HepG2 (cell line): ENCODE measurements around the gene CSNK2B. TPM values are rescaled to one million over a fixed set of nuclear protein-coding genes. Genes with fewer than 3 reads are reported as not detected.
A peak's percentile ranks its signal among the peaks of the same experiment; 100 is the strongest.

Experiments
- AKAP8 ChIP-seq: sonication (generic); formaldehyde crosslinking; IDR thresholded peaks from 2 replicates; pipeline ENCODE4 v1.5.1; 2020; ENCODE audit warnings: mild to moderate bottlenecking, missing genetic modification reagents
- CTCF ChIP-seq: sonication (generic); formaldehyde crosslinking; IDR thresholded peaks from 2 replicates; pipeline ENCODE4 v1.5.0; 2020; ENCODE audit warnings: mild to moderate bottlenecking, missing genetic modification reagents, moderate library complexity
- FOXO4 ChIP-seq: sonication (generic); formaldehyde crosslinking; conservative IDR thresholded peaks from 2 replicates; pipeline ENCODE4 v1.8.1; 2023; ENCODE audit warnings: missing genetic modification reagents
- HNRNPUL1 ChIP-seq: fragments of 200-400 bp; formaldehyde crosslinking; IDR thresholded peaks from 2 replicates; pipeline ENCODE4 v1.6.1; 2017; ENCODE audit warnings: low read depth, mild to moderate bottlenecking, low read length, moderate library complexity
- MLLT10 ChIP-seq: sonication (generic); formaldehyde crosslinking; IDR thresholded peaks from 2 replicates; pipeline ENCODE4 v1.4.0; 2020; ENCODE audit warnings: missing genetic modification reagents
- POLR2G ChIP-seq: fragments of 200-400 bp; formaldehyde crosslinking; IDR thresholded peaks from 2 replicates; pipeline ENCODE4 v1.6.1; 2018; ENCODE audit warnings: mild to moderate bottlenecking, low read depth, low read length, moderate library complexity
- PRDM10 ChIP-seq: sonication (generic); formaldehyde crosslinking; IDR thresholded peaks from 2 replicates; pipeline ENCODE4 v1.4.0; 2020; ENCODE audit warnings: low read depth, missing genetic modification reagents
- RBFOX2 ChIP-seq: fragments of 200-400 bp; formaldehyde crosslinking; IDR thresholded peaks from 2 replicates; pipeline ENCODE4 v1.6.1; 2017; ENCODE audit warnings: low read depth, mild to moderate bottlenecking, low read length
- REST ChIP-seq, 2 experiments: IDR thresholded peaks; 2 replicates each; pipeline ENCODE4 v1.6.1; 2011 to 2012; ENCODE audit warnings: low read length in 2 of 2, borderline replicate concordance in 1 of 2, low read depth in 1 of 2, mild to moderate bottlenecking in 1 of 2, moderate library complexity in 1 of 2
- TBX2 ChIP-seq: sonication (generic); formaldehyde crosslinking; IDR thresholded peaks from 2 replicates; pipeline ENCODE4 v1.5.0; 2020; ENCODE audit warnings: missing genetic modification reagents, mild to moderate bottlenecking, borderline replicate concordance
- XRCC5 ChIP-seq: fragments of 200-400 bp; formaldehyde crosslinking; optimal IDR thresholded peaks from 2 replicates; pipeline ENCODE3; 2017; ENCODE audit warnings: mild to moderate bottlenecking, low read length
- ZNF234 ChIP-seq: sonication (generic); formaldehyde crosslinking; conservative IDR thresholded peaks from 2 replicates; pipeline ENCODE4 v1.5.1; 2020; ENCODE audit warnings: mild to moderate bottlenecking, missing genetic modification reagents
- ZNF547 ChIP-seq: sonication (generic); formaldehyde crosslinking; IDR thresholded peaks from 2 replicates; pipeline ENCODE4 v1.5.1; 2020; ENCODE audit warnings: mild to moderate bottlenecking, missing genetic modification reagents
- polyA plus RNA-seq, 8 experiments: library from polyadenylated mRNA; depleted of rRNA in 3 of 8; stranded (reverse) in 7 of 8; unstranded in 1 of 8; fragments of >200 nt; fragmentation: Illumina TruSeq in 4 of 8; extraction: Trizol in 4 of 8; gene quantifications; 2 replicates each; pipeline versions ENCODE4 v1.2.1 to v1.2.3, GENCODE V29; 2011 to 2016; ENCODE audit warnings: low read depth in 4 of 8, missing spikeins in 1 of 8, mixed read lengths in 1 of 8; ENCODE audit not compliant: insufficient read depth in 1 of 8
- total RNA-seq, 5 experiments: library from RNA; depleted of rRNA; stranded (reverse); fragments of >200 nt; fragmentation: Illumina TruSeq; extraction: Trizol; gene quantifications; 2 replicates each; pipeline ENCODE4 v1.2.3, GENCODE V29; 2016; ENCODE audit warnings: low read depth in 1 of 5

The CSNK2B gene
- total and polyA plus RNA-seq, 2 of the 13 experiments (the other 11 are each of a cell fraction or from before 2014, with no cell fraction given) = 111 to 296 TPM

- no peak for TF ChIP-seq HNRNPUL1
- TF ChIP-seq FOXO4 (CRISPR knock-in tag) = no peak
- no peak for TF ChIP-seq ZNF547
- no peak for TF ChIP-seq TBX2 (CRISPR knock-in tag)
- TF ChIP-seq POLR2G = peak; percentile 53; the same call in 1 of the 2 replicates
- peak; percentile 54 for TF ChIP-seq RBFOX2
- no peak for TF ChIP-seq REST (IDR thresholded peaks at IDR 0.05; ENCODE audit: borderline replicate concordance in 1 of 2, low read depth in 1 of 2, low read length in 2 of 2)
- TF ChIP-seq AKAP8 (CRISPR knock-in tag) = no peak
- no peak for TF ChIP-seq MLLT10 (CRISPR knock-in tag)
- no peak for TF ChIP-seq ZNF234 (CRISPR knock-in tag)
- no peak for TF ChIP-seq PRDM10
- TF ChIP-seq XRCC5 = no peak
- TF ChIP-seq CTCF (CRISPR knock-in tag) = no peak
These were observed 35.5 kb upstream of the CSNK2B start (continued) for GRCh38 chr6:31630177-31630934.
